ENCODE data around the gene PLPPR4.
"Not testable (repeated sequence)": the region's sequence is repeated elsewhere in the genome, so short reads cannot be mapped to it uniquely, and the experiment has no call there.

Gene PLPPR4

DNA sequence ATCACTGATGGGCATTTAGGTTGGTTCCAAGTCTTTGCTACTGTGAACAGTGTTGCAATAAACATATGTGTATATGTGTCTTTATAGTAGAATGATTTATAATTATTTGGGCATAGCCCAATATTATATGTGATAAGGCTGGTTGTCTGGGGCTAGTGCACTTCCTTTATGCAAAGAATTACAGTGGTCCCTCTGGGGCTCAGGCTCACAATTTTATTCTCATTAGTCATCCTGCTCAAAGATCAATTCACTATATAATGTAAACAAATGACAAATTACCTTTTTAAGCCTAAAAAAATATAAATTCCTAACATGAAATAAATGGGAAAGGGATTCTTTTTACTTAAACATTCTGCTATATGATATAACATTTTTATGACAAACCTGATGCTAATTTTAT, 5.0 kb downstream of the PLPPR4 start:
- no peak for DNase-seq (ENCODE audit: low read depth)

DNA sequence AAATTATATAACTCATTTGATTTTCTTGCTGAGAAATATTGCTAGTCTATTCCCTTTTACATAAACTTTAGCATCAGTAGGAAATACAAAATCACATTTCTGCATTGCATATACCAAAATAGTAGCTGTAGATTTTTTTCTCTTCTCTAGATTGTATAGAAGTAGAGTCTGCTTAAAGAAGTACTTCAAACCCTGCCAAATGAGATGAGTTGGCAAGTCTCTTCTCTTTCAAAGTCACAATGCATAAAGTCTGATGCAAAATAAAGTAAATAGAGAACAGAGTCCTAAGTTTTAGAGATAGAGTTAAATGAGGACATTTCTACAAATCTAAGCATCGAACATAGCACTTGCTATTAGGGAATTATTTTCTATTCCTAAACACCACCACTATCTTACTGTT, 6.4 kb downstream of the PLPPR4 start:
- DNase-seq (ENCODE audit: low read depth): no peak

DNA sequence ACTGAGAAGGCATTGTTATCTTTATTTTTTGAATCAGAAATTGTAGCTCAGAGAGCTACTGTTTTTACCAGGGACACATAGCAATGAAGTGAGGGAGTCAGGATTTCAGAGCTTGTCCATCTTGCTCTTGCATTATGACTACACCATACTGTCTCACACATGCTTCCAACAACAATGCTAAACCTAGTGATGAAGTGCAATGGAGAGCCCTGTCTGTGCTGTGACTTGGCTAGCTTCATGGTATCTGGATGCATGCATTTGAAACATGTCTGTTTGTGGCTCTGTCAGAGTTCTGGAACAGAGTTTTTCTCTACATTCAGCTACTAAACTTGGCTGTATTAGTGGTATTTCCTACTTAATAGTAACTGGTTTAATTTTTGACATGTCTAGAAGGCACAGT, 7.0 kb downstream of the PLPPR4 start:
- DNase-seq (ENCODE audit: low read depth): no peak

DNA sequence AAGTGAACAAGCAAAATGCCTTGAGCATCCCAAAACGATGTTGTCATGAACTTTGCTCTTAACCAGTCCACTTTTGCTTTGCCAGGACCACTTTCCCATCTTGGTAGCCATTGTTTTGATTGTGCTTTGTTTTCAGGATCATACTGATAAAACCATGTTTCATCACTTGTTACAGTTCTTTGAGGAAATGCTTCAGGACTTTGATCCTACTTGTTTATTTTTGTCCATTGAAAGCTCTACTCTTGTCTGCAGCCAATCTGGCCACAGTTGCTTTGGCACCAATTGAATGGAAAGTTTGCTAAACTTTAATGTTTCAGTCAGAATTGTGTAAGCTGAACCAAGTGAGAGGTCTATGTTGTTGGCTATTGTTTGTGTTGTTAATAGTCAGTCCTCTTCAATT, 12.8 kb downstream of the PLPPR4 start:
- no peak for DNase-seq (ENCODE audit: low read depth)

DNA sequence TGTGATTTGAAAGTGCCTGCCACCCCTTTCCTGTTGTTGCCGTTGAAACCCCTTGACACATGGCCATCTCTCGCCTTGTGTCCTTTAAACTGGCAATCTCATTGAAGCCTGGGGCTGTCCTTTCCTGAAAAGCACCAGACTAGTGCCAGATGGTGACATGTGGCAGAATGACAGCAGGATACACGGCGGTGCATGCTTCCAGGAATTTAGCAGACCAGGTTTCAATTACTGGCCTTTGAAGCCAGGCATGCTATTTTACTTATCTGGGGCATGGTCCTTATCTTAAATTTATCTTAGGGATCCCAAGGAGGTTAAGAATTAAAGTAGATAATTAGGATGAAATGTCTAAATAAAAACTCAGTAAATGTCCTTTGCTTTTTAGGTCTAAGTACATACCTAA, 15.2 kb downstream of the PLPPR4 start:
- no peak for DNase-seq (ENCODE audit: low read depth)

DNA sequence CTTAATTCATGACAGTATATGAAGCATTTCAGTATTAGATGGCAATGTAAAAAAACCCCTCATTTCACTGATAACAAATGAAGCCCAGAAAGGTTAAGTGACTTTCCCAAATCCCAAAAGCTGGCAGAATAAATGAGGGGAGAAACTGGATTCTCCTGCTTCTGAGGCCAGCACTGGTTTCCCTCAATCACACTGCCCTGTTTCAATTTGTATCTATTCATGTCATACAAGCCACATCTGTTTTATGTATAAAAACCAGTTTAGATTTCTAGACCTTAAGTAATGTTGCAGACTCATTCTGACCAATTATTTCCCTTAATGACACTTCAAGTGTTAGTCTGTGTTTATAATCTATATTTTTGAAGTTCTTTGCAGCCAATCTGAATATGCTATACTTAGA, 16.8 kb downstream of the PLPPR4 start:
- no peak for DNase-seq (ENCODE audit: low read depth)

DNA sequence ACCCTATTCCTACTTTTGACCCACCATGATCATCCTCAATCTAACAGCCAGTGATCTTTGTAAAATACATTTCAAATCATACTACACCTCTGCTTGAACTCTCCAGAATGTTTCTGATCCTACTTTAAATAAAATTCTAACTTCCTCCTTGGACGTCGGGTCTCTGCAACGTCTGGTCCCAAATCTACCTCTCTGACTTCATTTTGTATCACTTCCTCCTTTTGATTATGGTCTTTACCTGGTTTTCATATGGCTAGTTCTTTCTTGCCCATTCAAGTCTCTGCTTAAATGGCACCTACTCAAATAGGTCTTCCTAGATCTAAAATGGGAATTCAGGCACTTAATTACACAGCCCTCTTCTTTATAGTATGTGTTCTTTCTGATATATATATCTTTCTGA, 18.2 kb downstream of the PLPPR4 start:
- DNase-seq (ENCODE audit: low read depth): no peak

DNA sequence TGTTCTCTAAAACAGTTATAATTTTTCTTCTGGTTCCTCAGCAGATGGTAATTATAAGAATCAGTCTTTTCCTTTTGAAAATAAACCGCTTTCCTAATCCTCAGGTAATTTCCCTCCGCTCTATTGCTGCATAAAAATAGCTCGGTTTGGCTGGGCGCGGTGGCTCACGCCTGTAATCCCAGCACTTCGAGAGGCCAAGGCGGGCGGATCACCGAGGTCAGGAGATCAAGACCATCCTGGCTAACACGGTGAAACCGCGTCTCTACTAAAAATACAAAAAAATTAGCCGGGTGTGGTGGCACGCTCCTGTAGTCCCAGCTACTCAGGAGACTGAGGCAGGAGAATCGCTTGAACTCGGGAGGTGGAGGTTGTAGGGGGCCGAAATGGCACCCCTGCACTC, 19.2 kb downstream of the PLPPR4 start:
- not testable (repeated sequence) for DNase-seq (ENCODE audit: low read depth)

DNA sequence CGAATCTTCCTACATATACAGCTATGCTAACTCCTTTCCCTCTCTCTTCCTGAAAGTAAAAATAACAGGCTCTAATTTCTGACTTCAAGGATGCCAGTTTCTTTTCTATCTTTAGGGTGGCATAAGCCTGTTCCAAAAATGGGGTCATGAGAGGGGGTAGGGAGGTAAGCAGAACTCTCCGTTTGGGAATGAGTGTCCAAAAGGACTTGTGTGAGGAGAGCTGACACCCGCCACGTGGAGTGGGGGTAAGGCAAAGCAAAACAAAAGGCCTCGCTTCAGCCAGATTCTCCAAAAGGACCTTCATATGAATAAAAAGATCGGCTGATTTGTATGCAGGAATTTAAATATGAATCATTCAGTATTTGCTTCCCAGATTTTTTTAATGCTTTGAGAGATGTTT, 28.6 kb downstream of the PLPPR4 start:
- DNase-seq (ENCODE audit: low read depth): no peak

DNA sequence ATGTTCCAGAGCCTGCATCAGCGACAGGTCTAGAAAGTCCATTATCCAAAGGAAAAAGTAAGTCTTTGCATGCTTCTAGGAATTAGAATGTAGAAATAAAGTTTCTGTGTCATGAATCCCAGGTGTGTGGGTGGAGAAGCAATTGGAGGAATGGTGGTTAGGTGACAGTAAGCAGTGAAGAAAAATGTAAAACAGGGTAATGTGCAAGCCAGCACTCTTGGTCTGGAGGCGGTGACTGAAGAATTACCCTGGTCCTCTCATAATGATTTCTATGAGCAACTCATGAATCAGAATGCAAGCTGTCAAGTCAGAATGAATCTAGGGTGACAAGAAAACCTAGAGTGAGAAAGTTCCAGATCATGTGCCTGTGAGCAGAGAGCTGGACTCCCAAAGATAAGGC, 33.6 kb downstream of the PLPPR4 start:
- DNase-seq (ENCODE audit: low read depth): no peak

DNA sequence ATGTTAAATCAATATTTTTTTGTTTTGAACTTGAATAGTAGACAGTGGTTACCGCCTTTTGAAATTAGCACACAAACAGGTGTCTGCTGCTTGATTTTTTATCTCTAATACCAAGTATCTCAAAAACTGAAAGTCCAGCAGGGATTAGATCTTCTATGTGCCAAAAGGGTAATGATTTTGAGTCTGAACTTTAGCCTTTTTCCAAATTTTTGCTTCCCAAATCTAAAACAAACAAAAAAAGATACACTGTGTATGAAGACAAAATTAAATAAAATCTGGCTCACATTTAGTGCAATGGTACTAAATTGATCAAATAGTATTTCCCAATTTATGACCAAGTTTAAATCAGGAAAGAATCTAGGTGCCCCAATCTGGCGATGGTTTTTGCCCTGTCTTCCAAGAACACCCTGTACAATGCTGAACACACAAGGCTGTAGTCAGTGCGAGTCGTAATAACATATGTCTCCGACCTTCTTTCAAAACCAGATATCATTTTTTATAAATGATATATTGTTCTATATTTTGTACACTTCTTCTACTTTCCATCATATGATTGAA, 40.5 kb downstream of the PLPPR4 start:
- DNase-seq (ENCODE audit: low read depth): no peak

DNA sequence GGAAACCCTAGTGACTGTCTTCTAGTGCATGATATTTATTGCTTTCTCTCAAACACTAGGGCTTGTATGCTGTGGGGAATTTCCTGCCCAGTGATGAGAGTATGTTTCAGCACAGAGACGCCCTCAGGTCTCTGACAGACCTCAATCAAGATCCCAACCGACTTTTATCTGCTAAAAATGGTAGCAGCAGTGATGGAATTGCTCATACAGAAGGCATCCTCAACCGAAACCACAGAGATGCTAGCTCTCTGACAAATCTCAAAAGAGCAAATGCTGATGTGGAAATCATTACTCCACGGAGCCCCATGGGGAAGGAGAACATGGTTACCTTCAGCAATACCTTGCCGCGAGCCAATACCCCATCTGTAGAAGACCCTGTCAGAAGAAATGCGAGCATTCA, 41.3 kb downstream of the PLPPR4 start:
- DNase-seq (ENCODE audit: low read depth): no peak

DNA sequence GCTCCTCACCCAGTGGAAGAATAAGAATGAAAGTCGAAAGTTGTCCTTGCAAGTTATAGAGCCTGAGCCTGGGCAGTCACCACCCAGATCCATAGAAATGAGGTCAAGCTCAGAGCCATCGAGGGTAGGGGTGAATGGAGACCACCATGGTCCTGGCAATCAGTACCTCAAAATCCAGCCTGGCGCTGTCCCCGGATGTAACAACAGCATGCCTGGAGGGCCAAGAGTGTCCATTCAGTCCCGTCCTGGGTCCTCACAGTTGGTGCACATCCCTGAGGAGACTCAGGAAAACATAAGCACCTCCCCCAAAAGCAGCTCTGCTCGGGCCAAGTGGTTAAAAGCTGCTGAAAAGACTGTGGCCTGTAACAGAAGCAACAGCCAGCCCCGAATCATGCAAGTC, 41.8 kb downstream of the PLPPR4 start:
- DNase-seq (ENCODE audit: low read depth): no peak

DNA sequence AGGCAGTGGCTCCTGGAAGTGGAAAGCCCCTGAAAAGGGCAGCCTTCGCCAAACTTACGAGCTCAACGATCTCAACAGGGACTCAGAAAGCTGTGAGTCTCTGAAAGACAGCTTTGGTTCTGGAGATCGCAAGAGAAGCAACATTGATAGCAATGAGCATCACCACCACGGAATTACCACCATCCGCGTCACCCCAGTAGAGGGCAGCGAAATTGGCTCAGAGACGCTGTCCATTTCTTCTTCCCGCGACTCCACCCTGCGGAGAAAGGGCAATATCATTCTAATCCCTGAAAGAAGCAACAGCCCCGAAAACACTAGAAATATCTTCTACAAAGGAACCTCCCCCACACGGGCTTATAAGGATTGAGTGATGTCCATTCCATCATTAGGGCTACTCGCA, 42.4 kb downstream of the PLPPR4 start:
- DNase-seq (ENCODE audit: low read depth): no peak

DNA sequence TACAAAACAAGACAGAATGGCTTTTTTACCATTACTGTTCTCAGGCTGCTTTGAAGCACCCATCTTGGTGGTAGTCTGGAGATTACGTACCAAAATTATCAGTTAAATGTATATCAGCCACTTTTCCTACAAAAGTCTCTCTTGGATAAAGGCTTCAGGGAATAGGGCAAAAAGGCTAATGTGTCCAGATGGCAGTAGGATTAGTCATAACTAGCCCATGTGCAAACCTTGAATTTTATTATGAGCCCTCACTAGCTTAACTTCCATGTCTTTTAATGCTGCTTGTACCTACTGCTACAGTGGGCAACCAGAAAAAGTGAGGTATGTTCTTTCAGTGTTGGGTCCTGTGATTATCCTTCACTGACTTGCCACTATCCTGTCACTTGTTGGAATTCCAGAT, 51.0 kb downstream of the PLPPR4 start:
- no peak for DNase-seq (ENCODE audit: low read depth)

DNA sequence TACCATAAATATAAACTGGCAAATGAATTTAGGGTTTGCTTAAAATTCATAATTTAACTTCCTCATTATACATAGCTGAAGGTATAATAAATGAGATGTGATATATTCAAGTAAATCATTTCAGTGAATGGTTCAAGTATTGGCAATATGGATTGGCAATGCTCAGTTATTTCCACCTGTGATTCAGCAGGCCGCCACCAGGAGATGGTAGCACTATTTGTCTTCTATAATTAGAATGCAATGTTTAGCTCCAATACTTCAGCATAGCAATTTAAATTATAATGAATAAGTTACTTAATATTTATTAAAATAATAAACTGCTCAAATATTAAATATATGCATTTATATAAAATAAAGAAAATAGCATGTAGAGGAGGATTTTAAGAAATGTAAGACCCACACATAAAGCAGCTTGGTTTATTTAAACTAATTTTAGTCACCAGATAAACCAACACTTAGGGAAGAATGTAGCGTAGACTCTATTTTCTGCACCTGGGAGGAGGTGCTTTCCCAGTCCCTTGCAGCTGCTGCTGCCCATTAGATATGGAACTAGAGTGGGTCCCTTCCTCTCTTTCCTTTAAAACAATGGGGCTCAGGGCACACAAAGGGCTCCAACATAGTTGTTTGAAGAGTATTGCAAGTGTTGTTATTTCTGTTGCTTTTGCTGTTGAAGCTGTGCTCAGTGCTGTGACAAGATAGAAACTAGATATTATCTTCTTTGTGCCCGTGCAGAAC, 62.1 kb downstream of the PLPPR4 start:
- DNase-seq (ENCODE audit: low read depth): no peak

DNA sequence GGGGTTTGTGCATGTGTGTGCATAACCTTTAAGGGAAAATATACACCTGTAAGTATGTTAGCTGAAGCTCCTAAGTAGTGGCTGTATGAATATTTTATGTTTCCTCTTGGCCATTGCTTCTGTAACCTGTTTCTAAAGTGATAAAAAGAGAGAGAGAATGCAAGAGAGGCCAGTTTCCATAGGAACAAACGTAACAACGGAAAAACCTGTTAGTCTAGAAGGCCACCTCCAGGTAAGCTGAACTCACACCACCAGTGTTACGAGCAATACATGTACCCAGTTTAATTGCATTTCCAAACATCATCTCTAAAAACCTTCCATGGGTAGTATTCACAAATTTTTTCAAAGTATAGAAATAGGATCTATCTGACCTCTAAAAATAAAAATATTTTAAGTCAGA, 63.1 kb downstream of the PLPPR4 start:
- no peak for DNase-seq (ENCODE audit: low read depth)

DNA sequence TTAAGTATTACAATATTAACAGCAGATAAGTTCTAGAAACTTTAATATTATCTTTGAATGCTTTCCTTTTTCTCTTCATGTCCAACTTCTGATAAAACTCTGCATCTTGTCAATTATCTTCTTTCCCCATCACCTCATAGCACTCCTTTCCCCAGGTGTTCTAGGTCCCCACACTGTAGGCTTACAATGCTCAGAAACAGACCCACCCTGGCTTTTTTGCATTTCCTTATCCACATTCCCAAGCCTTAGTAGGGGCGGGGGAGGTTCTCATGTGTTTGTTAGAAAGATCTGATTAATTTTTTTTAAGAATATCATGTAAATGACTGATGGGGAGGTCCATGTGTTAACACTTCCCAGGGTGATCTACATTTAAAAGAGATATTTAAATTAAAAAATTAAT, 63.9 kb downstream of the PLPPR4 start:
- no peak for DNase-seq (ENCODE audit: low read depth)

DNA sequence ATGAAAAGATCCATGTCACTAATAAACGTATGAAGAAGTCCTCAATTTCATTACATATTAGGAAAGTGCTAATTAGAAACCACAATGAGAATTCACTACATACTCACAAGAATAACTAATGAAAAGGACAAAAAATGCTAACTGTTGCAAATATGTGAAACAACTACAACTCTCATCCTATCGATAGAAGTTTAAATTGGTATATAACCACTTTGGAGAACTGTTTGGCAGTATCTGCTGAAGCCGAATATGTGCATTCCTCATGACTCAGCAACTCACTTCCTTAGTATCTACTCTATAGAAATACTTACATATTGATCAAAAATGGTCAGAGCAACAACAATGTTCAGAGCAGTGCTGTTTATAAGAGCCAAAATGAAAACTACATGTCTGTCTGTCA, 66.8 kb downstream of the PLPPR4 start:
- no peak for DNase-seq (ENCODE audit: low read depth)

DNA sequence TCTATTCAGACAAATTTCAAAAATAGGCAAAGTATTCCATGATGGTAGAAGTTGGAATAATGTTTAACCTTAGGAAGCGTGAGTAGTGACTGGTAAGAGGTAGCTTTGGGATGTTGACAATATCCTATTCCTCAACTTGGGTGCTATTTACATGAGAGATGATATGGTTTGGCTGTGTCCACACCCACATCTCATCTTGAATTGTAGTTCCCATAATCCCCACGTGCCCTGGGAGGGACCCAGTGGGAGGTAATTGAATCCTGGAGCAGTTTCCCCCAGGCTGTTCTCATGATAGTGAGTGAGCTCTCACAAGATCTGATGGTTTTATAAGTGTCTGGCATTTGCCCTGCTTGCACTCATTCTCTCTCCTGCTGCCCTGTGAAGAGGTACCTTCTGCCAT, 67.3 kb downstream of the PLPPR4 start:
- DNase-seq (ENCODE audit: low read depth): no peak

DNA sequence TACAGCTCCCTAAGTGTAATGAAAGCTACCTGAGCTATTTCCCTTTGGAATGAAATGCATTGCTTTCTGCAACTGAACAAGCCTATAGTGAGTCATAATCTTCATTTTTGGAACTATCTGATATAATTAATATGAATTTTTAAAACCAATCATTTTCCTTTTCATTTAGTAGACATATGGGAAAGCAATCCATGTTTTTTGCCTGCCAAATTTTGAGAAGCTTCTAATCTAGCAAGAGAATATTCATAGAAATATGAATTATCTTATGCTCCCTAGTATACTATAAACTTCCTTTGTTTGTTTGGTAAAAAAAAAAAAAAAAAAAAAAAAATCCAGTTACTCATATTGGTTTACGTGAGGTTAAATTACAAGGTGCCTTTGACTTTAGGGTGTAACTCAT, 68.3 kb downstream of the PLPPR4 start:
- DNase-seq (ENCODE audit: low read depth): no peak

DNA sequence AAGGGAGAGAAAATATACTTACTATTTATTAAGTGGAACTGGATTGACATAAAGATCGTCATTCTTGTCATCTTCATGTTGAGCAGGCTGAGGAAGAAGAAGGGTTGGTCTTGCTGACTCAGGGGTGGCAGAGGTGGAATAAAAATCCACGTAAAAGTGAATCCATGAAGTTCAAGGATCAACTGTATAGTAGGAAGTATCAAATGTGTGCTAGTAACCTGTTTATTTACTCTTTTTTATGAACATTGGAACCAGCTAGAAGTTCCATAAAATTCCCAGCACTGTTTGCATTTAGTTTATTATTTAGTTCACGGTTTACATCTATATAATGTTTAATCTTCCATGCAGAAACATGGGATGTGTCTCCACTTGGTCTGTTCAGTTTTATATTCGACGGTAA, 70.7 kb downstream of the PLPPR4 start:
- no peak for DNase-seq (ENCODE audit: low read depth)

DNA sequence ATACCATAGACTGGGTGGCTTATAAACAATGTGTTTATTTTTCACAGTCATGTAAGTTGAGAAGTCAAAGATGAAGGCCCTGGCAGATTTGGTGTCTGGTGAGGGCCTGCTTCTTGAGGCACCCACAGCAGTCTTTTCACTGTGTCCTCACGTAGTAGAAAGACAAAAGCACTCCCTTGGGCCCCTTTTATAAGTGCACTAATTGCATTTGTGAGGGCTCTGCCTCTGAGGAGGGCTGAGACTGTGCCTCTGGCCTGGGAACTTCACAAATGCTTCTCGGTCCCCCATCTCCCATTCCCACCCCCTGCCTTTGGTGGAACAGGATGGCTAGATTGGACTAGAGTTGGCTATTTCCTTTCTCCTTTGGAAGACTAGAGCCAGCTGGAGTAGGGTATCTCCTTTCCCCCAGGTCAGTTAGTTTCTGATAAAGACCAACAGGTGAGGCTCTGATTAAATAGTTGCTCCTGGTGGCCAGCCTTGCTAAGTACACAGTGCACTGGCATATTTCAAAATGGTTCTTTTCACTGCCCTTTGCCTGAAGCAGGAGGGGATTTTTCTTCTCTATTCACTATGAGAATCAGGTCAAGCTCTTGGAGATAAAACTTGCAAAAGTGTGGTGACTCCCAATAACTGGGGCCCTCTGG, 82.9 kb downstream of the PLPPR4 start:
- no peak for DNase-seq (ENCODE audit: low read depth)
